GM12864 (cell line): ENCODE data around the gene CNTNAP2.
"Not testable (repeated sequence)": the region's sequence is repeated elsewhere in the genome, so short reads cannot be mapped to it uniquely, and the experiment has no call there.

Experiments
- DNase-seq: peaks from one replicate; pipeline ENCODE4 v3.0.0-alpha.2; 2011; ENCODE audit warnings: low read depth
- H3K4me3 ChIP-seq: 2 replicates; pipeline ENCODE4 v1.5.1; 2011; ENCODE audit warnings: mild to moderate bottlenecking, low read depth, low read length, control low read depth
- TF ChIP-seq, protein P1 (sequence below): IDR thresholded peaks from 2 replicates; pipeline ENCODE4 v1.5.1; 2011; ENCODE audit warnings: low read depth, mild to moderate bottlenecking, moderate library complexity, low read length, control low read depth, inconsistent platforms; ENCODE audit errors: missing control alignments

CNTNAP2 gene

DNA sequence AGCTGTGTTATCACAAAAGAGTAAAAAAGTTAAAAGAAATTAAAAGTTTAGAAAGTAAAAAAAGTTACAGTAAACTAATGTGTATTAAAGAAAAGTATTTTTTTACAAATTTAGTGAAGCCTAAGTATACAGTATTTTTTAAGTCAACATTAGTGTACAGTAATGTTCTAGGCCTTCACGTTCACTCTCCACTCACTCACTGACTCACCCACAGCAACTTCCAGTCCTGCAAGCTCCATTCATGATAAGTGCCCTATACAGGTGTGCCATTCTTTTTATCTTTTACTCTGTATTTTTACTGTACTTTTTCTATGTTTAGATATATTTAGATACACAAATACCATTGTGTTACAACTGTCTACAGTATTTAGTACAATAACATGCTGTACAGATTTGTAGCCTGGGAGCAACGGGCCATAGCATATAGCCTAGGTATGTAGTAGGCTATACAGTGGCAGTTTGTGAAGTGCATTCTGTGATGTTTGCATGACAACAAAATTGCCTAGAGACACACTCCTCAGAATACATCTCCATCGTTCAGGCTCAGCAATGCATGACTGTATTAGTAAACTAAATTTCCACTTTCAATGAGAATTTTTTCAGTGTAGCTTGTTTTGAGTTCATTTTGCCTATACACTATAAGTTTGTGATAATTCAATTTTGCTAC is 1934.0 kb downstream of the CNTNAP2 start:
- TF ChIP-seq, protein P1, sequence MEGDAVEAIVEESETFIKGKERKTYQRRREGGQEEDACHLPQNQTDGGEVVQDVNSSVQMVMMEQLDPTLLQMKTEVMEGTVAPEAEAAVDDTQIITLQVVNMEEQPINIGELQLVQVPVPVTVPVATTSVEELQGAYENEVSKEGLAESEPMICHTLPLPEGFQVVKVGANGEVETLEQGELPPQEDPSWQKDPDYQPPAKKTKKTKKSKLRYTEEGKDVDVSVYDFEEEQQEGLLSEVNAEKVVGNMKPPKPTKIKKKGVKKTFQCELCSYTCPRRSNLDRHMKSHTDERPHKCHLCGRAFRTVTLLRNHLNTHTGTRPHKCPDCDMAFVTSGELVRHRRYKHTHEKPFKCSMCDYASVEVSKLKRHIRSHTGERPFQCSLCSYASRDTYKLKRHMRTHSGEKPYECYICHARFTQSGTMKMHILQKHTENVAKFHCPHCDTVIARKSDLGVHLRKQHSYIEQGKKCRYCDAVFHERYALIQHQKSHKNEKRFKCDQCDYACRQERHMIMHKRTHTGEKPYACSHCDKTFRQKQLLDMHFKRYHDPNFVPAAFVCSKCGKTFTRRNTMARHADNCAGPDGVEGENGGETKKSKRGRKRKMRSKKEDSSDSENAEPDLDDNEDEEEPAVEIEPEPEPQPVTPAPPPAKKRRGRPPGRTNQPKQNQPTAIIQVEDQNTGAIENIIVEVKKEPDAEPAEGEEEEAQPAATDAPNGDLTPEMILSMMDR, result no peak
- no peak overlapping the region for H3K4me3 ChIP-seq
- DNase-seq, result no peak

DNA sequence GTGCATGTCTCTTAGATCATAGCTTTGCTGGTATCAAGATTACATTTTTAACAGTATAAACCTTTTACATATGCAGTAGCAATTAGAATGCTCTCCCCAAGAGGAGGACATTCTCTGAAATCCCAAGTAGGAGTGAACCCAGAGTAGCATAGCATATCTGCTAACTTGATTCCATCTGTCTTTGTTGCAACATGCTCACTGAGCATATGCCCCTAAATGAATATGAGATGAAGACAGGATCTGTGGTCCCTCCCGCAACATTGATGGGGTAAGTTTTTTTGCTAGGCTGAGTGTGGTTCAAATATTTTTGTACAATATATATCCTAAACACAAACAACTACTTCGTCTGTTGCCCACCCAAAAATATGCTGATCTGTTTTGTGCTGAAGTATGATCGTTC is 1939.8 kb downstream of the CNTNAP2 start:
- TF ChIP-seq, protein P1, result no peak
- H3K4me3 ChIP-seq, result no peak overlapping the region
- DNase-seq, result no peak

DNA sequence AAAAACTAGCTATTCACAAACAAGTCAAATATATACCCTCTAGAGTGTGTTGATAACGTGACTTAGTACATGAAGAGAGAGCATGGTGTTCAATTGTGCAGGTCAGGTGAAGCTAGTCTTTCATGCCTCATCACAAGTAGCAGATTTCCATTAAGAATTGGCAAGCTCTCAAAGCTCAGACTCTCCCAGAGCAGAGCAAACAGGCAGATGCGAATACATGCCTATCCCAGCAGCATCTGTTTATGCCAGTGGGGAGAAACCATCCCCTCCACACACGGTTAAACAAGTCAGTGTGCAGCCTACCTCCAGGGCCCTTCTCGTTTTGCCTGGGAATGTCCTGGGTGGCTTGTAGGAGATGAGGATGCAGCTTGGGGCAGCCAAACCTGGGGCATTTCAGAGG is 1941.5 kb downstream of the CNTNAP2 start:
- TF ChIP-seq, protein P1, result no peak
- H3K4me3 ChIP-seq, result no peak overlapping the region
- no peak for DNase-seq

DNA sequence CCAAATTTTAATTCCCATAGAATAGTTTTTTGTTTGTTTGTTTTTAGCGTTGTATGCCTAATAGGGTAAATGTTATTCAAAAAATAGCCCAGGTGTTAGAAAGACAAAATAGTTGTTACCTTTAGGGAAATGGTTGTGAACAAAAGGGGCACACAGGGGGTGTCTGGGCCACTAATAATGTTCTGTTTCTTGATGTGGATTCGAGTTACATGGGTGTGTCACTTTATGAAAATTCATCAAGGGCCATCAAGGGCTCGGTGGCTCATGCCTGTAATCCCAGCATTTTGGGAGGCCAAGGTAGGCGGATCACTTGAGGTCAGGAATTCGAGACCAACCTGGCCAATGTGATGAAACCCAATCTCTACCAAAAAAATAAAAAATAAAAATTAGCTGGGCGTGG is 1942.2 kb downstream of the CNTNAP2 start:
- no peak overlapping the region for H3K4me3 ChIP-seq
- DNase-seq, result no peak

DNA sequence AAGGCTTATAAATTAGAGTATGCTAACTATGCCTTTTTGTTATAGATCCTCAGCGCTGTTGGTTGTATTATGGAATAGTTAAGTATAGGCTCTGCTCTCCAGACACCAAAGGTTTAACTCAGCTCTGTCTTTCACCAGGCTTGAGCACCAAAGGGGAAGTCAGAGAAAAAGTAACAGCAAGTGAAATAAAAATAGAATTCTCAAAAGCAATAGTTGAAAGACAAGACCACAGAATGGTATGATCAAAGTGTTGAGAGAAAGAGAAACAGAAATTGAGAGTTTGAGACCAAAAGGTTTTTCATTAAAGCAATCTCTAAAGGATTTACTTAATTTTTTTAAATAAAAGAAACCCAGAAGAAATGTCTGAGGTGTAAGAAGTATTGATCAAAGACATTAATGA is 1944.1 kb downstream of the CNTNAP2 start:
- TF ChIP-seq, protein P1, result no peak
- DNase-seq, result no peak
- H3K4me3 ChIP-seq, result no peak overlapping the region

More for the DNA sequence above, 1942.2 kb downstream of the CNTNAP2 start:
- TF ChIP-seq, protein P1, result no peak

DNA sequence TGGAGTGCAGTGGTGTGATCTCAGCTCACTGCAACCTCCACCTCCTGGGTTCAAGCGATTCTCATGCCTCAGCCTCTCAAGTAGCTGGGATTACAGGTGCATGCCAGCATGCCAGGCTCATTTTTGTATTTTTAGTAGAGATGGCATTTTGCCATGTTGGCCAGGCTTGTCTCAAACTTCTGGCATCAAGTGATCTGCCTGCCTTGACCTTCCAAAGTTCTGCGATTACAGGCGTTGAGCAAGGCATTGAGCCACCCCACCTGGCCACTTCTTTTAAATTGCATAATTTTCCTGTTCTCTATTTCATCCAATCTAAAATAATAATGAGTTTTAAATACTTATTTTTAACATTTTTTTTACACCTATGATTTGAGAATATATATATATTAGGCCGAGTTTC is 1961.5 kb downstream of the CNTNAP2 start:
- H3K4me3 ChIP-seq, DNase-seq: not testable (repeated sequence)

DNA sequence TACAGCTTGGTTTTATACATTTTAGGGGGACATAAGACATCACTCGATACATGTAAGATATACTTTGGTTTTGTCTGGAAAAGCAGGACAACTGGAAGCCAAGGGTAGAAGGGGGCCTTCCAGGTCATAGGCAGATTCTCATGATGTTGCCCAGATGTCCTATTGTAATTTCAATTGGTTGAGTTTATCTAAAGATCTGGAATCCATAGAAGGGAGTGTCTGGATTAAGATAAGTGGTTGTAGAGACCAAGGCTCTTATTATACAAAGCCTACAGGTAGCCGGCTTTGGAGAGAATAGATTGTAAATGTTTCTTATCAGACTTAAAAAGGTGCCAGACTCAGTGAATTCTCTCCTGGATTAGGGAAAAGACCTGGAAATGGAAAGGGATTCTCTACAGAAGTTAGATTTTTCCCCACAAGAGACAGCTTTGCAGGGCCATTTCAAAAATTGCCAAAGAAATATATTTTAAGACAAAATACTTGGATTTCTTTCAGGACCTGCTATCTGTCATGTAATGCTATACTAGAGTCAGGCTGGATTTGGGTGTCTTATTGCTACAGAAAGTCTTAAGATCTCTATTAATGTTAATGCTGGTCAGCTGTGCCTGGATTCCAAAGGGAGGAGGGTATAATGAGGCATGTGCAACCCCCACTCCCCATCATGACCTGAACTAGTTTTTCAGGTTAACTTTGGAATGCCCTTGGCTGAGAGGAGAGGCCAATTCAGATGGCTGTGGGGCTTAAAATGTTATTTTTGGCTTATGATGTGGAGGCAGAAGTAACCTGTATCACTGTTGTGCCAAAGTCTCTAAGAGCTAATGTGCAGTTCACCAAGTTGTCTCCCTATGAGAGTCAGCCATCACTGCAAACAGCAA is 1962.8 kb downstream of the CNTNAP2 start:
- no peak overlapping the region for H3K4me3 ChIP-seq
- DNase-seq, result no peak
- TF ChIP-seq, protein P1, result no peak
